Eye (tissue), 1 donor: Measurements from ENCODE around the gene TAOK3.
"Not testable (repeated sequence)": the region's sequence is repeated elsewhere in the genome, so short reads cannot be mapped to it uniquely, and the experiment has no call there.

Experiments
- DNase-seq: peaks from one replicate; pipeline ENCODE4 v3.0.0-alpha.2; 2015

The TAOK3 gene

DNA sequence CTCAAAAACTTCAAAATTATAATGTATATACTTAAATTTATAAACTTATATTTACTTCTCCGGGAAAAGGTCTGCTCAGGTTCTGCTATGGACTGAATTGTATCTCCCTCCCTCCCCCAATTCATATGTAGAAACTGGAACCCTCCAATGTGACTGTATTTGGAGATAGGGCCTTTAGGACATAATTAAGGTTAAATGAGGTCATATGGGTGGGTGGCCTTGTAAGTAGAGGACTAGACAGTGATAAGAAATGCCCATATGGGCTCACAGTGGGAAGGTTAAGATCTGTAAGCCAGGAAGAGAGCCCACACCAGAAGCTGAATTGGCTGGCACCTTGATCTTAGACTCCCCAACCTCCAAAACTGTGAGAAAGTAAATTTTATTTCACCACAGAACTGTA, 84.5 kb downstream of the TAOK3 start:
- no peak for DNase-seq

DNA sequence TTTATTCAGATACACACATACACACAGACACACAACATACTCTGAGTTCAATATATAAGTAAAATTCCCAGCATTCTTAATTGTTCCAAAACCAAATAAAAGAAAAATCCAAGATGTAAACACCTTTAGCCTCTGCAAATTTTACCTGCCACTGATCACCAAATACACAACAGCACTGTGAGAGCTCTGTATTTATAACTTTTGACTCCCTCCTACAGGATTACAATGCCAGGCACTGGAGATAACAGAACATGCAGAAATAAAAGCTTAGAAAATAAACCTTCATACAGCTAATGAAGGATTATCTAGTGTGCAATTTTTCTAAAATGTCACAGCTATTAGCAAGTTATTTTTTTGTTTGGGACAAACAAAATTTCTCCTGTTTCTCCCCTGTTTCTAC, 85.0 kb downstream of the TAOK3 start:
- no peak for DNase-seq

DNA sequence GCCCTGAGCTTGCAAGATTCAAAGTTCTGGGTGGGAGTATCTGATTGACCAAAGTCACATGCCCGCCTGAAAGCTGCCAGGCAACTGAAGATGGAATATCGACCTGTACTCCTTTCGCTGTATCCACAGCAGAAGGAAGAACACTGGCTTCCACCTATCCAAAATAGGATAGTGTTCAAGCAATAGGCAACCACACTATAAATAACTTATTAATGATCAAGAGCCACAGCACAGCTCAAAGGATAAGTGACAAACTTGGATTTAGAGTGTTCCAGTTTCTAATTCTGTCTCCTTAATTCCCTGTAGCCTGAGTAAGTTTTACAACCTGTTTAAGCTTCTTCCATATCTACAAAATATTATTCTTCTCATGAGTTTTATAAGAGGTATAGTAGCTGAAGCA, 89.9 kb downstream of the TAOK3 start:
- DNase-seq: no peak

DNA sequence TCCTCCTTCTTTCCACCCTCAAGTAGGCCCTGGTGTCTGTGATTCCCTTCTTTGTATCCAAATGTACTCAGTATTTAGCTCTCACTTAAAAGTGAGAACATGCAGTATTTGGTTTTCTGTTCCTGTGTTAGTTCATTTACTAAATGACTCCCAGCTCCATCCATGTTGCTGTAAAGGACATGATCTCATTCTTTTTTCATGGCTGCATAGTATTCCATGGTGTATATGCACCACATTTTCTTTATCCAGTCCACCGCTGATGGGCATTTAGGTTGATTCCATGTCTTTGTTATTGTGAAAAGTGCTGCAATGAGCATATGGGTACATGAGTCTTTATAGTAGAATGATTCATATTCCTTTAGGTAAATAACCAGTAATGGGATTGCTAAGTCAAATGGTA, 94.4 kb downstream of the TAOK3 start:
- not testable (repeated sequence) for DNase-seq

DNA sequence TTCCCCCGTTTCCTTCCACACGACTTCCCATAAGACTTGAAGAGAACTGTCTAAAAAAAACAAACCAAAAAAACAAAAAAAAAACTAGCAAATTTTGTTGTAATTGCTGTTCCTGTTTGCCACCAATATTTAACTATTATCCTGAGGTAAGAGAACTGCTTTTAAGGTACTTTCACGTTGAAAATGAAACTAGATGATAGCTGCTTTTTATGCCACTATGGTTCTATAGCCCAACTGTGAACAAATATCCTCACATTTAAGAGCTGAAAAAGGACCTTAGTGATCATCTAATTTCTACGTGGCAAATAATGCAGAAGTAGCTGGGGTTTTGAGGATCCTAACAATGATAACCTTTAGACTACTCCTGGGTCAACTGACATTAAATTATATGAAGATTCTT, 98.6 kb downstream of the TAOK3 start:
- DNase-seq: no peak

DNA sequence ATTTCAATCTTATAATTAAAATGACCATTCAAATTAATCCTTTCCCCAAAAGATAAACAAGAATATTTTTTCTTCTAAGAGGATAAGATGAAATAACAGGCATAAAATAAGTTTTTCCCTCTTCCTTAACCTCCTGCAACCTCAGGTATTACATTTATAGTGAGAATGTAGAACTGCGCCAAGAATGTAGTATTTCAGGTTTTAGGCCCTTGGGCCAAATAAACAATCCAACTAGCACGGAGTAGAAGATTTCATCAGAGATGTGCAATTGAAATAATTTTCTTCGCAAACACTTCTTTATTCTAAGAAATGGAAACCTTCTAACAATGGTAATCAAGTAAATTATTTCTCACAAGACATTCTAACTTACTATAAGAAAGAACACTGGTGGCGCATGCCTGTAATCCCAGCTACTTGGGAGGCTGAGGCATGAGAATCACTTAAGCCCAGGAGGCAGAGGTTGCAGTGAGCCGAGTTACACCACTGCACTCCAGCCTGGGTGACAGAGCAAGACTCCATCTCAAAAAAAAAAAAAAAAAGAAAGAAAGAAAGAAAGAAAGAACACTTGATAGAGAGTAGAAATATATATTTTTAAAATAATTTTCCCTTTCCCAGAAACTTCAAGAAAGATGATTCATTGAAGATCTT, 100.8 kb downstream of the TAOK3 start:
- peak; percentile 39 for DNase-seq

DNA sequence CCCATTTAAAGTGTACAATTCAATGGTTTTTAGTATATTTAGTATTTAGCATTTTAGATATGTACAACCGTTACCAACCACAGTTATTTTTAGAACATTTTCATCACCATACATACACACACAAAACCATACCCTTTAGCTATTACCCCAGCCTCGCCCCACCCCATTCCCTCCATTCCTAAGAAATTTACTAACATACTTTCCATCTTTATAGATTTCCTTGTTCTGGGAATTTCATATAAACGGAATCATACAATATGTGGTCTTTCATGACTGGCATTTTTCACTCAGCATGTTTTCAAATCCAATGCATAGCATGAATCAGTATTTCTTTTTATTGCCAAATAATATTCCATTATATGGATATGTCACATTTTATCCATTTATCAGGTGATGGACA, 101.5 kb downstream of the TAOK3 start:
- DNase-seq: no peak

DNA sequence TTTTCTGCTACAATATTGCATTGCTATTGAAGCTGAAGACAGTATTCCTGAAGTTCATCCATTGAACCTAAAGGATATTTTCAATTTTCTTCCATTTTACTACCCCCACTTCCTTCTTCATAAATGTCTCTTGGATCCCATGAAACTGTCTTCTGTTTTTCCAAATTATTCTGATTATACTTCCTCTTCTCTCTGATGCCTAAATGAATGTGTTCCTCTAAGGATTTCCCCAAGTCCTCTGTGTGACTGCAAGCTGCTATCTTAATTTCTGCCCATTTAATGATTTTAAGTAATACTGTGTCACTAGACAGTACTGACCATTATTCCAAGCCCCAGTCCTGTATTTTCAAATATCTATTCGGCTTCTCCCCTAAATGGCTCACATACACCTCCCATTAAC, 102.9 kb downstream of the TAOK3 start:
- no peak for DNase-seq

DNA sequence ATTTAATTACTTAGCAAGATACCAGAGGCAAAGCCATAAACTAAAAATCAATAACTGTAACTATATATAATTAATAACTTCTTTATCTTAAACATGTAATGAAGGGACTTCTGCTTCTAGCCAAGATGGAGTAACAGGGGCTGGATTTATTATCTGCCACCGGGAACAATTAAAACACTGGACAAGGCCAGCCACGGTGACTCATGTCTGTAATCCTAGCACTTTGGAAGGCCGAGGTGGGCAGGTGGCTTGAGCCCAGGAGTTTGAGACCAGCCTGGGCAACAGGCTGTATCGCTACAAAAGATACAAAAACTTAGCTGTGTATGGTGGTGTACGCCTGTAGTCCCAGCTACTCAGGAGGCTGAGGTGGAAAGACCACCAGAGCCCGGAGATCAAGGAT, 113.6 kb downstream of the TAOK3 start:
- DNase-seq: no peak

DNA sequence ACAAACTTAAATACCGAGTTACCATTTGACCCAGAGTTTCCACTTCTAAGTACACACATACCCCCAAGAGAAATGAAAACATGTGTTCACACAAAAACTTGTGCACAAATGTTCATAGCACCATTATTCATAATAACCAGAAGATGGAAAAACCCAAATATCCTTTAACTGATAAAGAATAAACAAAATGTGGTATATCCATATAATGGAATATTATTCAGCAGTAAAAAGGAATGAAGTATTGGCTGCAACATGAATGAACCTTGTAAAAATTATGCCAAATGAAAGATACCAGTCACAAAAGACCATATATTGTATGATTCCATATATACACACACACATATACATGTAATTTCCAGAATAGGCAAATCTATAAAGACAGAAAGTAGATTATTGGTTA, 116.4 kb downstream of the TAOK3 start:
- DNase-seq: no peak

DNA sequence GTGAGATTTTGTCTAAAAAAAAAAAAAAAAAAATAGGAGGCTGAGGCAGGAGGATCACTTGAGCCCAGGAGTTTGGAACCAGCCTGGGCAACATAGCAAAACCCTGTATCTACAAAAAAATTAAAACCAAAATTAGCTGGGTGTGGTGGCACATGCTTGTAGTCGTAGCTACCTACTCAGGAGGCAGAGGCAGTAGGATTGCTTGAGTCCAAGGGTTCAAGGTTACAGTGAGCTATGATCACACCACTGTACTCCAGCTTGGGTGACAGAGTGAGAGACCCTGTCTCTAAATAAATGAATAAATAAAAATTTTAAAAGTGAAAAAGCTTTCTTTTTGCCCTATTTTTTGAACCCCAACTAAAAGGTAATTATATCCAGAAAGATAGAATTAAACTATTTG, 123.2 kb downstream of the TAOK3 start:
- no peak for DNase-seq

DNA sequence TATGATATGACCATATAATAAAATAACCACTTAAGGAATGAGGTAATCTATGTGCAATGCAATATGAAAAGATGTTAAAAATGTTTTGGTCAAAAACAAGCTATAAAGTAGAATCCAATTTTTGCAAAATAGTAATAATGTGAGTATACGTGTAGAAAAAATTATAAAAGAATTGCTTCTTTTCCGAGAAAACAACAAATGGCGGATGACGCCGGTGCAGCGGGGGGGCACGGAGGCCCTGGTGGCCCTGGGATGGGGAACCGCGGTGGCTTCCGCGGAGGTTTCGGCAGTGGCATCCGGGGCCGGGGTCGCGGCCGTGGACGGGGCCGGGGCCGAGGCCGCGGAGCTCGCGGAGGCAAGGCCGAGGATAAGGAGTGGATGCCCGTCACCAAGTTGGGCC, 126.8 kb downstream of the TAOK3 start:
- not testable (repeated sequence) for DNase-seq

DNA sequence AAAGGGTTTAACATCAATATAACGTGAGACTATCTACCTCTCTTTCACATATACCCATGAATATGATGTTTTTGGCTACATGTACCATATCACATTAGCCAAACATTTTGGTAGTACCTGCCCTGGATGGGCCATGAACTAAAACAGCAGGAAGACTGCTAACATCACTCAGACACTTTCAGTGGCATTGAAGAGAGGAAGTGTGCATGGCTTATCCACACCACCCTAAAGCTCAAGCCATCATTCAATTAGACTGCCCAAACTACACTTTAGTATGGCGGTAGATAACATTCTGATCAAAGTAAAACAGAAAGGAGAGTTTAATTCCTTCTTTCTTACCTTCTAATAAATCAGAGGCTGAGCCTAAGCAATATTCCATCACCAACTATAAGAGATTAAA, 133.8 kb downstream of the TAOK3 start:
- no peak for DNase-seq

DNA sequence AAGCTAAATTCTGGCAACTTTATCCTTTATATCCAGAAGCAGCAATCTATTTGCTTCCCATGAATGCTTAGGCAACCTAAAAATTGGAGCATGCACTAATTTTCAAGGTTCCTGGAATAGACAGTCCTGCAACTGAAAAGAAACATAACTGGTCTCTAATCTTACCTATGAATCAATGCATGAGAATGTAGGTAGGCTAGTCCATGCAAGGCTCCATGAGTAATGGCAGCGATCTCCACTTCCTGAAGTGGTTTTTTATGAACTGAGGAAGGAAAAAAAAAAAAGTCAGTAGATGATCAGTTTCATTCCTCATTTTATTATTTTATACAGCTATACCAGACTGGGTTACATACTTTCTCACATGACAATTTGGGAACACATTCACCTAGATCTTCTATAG, 134.8 kb downstream of the TAOK3 start:
- no peak for DNase-seq

DNA sequence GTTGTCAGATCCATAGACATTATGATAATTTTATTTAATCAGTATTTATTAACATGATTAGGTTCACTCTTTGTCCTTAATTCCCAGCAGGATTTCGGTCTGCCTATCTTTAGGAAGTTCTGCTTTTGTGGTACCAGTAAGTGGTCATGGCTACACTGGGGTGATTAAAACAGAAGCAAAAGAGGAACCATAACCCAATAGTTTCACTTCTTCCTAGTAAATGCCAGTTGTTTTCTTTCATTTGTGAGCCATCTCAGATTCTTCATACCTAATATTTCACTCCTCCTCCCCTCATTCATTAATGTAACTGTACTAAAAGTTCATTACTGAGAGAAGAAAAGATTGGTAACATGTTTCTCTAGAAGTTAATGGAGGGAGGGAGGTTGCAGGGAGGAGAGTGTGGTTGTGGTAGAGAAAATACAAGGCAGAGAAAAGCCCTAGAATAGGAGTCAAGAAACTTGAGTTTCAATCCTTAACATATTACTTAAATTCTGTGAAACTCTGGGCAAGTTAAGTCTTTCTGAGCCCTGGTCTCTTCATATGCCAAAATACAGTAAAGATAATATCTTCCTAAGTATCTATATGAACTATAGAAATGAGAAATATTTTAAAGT, 135.5 kb downstream of the TAOK3 start:
- no peak for DNase-seq

DNA sequence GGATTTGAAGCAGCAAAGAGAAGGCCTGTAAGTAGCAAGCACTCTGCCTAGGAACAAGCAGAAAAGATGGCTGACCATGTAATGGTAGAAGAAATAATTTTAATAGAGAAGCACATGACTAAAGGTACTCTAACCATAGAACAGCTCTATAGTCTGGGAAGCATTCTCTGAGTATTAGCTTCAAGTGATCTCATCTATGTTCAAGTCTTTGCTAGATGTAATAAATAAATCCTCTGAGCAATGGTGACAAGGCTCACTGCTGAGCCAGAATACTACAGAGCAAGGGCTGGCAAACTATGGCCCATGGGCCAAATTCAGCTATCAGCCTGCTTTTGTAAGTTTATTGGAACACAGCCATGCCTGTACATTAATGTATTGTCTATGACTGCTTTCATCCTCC, 152.0 kb downstream of the TAOK3 start:
- no peak for DNase-seq

DNA sequence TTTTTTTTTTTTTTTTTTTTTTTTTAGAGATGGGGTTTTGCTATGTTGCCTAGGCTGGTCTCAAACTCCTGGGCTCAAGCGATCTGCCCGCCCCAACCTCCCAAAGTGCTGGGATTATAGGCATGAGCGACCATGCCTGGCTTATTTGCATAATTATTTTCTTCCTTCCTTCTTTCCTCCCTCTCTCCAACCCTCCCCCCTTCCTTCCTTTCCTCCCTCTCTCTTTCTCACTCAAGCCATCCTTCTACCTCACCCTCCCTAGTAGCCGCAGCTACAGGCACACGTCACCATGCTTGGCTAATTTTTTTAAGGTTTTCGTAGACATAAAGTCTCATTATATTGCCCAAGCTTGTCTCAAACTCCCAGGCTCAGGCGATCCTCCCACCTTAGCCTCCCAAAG, 152.9 kb downstream of the TAOK3 start:
- DNase-seq: no peak

DNA sequence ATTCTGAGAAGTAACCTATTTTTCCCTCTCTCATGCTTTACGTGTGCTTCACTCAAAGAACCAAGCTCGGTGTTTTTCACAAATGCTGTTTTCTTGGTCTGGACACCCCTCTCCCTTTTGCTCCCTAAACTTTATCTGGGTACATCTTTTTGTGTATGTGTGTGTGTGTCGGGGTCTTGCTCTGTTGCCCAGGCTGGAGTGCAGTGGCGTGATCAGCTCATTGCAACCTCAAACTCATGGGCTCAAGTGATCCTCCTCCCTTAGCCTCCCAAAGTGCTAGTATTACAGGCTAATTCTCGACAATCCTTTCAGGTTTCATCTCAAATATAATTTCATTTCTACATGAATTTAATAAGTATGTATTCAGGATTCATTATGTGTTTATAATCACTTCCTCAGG, 153.6 kb downstream of the TAOK3 start:
- no peak for DNase-seq

DNA sequence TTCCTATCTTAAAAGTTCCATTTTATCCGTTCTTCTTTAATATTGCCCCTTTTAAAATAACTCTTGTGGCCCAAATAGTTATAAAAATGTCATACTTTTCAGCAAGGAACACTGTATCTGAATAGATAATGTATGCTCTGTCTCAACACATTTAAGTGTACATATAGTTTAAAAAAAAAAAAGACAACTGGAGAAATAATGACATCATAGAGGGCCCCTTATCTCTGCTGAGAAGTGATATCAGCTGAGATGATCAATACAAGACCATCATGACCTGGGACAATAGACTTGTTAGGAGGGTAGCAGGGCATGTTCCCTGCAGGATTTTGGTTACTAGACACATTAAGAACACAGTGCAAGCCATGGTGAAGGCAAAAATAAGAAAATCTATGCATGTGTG, 159.3 kb downstream of the TAOK3 start:
- no peak for DNase-seq

DNA sequence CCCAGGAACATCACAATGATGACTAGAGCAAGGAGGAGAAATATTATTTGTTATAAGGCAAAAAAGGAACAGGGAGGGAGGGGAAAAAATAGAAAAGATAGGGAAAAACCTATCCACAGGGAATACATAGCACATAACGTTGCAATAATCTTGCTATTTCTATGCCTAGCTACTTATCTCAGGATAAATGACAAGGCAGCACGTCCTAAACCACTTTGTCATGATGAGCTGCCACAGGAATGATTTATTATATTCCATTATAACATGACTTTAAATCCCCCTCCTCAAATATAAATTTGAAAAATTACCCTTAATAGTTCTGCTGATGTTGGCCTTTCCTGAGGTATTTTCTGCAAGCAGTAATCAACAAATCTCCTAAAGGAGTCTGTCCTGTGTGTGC, 160.1 kb downstream of the TAOK3 start:
- no peak for DNase-seq

DNA sequence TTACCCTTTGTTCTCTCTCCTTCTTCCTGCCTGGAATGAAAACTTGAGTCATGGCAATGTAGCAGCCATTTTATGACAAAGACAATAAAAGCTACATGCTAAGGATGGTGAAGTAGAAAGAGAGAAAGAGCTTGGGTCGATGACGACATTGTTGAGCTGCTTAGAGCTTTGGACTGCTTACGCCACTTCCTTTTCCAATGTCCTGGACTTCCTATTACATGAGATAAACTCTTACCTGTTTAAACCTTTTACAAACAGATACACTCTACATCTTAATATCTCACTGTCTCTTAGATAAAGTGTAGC, 166.6 kb downstream of the TAOK3 start:
- DNase-seq: no peak

DNA sequence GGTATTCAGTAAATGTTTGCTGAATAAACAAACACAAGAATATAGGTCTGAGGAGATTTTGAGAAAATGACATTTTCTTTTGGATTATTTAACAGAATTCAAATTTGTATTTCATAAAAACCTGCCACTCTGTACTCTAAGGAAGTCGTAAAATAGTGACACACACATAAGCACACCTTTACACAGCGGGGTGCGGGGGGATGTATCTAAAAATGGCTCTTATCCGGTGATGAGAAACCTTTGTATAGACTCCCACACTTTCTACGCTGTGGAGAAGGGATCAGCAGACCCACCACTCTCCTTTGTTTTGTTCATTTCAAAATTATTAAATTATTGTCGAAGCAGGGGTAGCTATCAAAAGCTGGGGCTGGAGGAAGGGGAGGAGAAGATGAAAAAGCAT, 178.7 kb downstream of the TAOK3 start:
- no peak for DNase-seq

DNA sequence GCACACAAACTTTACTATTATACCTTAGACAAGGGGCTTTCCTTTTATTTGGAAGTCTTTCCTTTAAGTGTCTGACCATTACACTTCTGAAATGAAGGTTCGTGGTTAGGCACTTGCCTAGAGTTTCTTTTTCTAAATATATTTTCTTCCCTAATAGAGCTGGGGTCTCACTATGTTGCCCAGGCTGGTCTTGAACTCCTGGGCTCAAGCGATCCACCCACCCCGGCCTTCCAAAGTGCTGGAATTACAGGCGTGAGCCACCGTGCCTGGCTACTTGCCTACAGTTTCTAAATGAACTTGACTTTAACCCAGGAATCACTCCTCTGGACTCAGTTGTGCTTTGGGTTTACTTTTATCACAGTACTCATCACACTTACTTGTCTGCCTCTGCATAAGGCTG, 179.2 kb downstream of the TAOK3 start:
- no peak for DNase-seq

DNA sequence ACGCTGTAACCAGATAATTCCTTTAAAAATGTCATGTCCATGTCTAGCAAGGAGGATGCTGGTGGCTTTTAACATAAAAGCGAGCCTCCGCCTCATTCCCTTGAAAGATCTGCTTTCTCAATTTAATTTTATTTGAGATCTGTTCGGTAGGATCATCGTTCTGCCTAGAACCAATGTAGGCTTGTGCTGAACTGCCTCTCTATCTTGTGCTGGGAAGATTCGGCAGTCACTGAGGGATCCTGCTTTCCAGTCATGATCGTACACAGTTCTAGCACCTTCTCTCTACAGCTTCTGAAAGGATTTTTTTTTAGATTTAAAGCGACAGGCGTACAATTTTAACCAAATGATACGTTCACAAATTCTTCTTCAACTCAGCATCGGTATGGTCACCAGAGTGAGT, 182.4 kb downstream of the TAOK3 start:
- peak; percentile 78 for DNase-seq

DNA sequence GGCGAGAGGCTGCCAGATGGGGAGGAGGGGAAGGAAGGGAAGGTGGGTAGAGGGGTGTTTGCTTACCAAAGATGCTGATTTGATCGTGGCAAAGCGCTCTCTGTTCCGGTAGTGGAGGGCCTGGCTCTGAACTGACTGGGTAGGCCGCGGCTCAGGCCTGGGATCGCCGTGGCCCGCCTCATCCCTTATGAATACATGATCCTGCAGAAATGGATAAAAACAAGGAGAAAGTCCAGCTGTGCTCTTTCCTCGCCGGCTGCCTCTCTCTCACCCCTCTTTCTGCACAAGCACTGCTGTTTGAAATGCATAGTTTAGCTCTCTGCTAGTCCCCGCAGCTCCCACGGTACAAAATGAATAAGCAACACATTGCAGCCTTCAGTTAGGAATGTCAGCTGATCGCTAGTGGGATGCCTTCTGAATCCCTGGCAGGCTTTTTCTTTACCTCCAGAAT, 182.9 kb downstream of the TAOK3 start:
- DNase-seq: peak; percentile 83
